H9 (cell line): ENCODE measurements around the gene GPHA2. TPM values are rescaled to one million over a fixed set of nuclear protein-coding genes. Genes with fewer than 3 reads are reported as not detected.

Source experiments
- DNase-seq: peaks from one replicate; pipeline ENCODE4 v3.0.0-alpha.2; 2017
- H2AFZ ChIP-seq: one replicate; pipeline ENCODE4 v1.6.1; 2013; ENCODE audit warnings: mild to moderate bottlenecking, low read length, control low read depth, moderate library complexity
- H2AK5ac ChIP-seq: 2 replicates; pipeline ENCODE4 v1.6.1; 2013; ENCODE audit warnings: low read length, control low read depth, mixed read lengths; ENCODE audit not compliant: insufficient read length
- H2BK120ac ChIP-seq: one replicate; pipeline ENCODE4 v1.6.1; 2013; ENCODE audit warnings: low read depth, mild to moderate bottlenecking, low read length, control low read depth, inconsistent platforms; ENCODE audit not compliant: poor library complexity, severe bottlenecking
- H2BK12ac ChIP-seq: 2 replicates; pipeline ENCODE4 v1.6.1; 2013; ENCODE audit warnings: low read length, control low read depth, mixed read lengths, low read depth; ENCODE audit not compliant: insufficient read length
- H2BK15ac ChIP-seq: 2 replicates; pipeline ENCODE4 v1.6.1; 2013; ENCODE audit warnings: low read depth, low read length, control low read depth
- H2BK20ac ChIP-seq: one replicate; pipeline ENCODE4 v1.6.1; 2013; ENCODE audit warnings: low read depth, mild to moderate bottlenecking, low read length, control low read depth, inconsistent platforms; ENCODE audit not compliant: poor library complexity, severe bottlenecking
- H2BK5ac ChIP-seq: 2 replicates; pipeline ENCODE4 v1.6.1; 2013; ENCODE audit warnings: low read length, control low read depth, mixed read lengths; ENCODE audit not compliant: insufficient read length
- H3K14ac ChIP-seq: 2 replicates; pipeline ENCODE4 v1.6.1; 2013; ENCODE audit warnings: low read length, control low read depth; ENCODE audit not compliant: insufficient read depth
- H3K18ac ChIP-seq: 2 replicates; pipeline ENCODE4 v1.6.1; 2013; ENCODE audit warnings: low read depth, mild to moderate bottlenecking, mixed read lengths, low read length, control low read depth; ENCODE audit not compliant: insufficient read length
- H3K23ac ChIP-seq: 2 replicates; pipeline ENCODE4 v1.6.1; 2013; ENCODE audit warnings: low read length, control low read depth, mixed read lengths, low read depth; ENCODE audit not compliant: insufficient read length
- H3K23me2 ChIP-seq: 2 replicates; pipeline ENCODE4 v1.6.1; 2013; ENCODE audit warnings: low read depth, mild to moderate bottlenecking, mixed read lengths, low read length, control low read depth; ENCODE audit not compliant: insufficient read length, poor library complexity, severe bottlenecking
- H3K27ac ChIP-seq: 2 replicates; pipeline ENCODE4 v1.5.1; 2013; ENCODE audit warnings: low read length, control low read depth, mixed read lengths, low read depth; ENCODE audit not compliant: insufficient read length
- H3K27me3 ChIP-seq: 2 replicates; pipeline ENCODE4 v1.6.1; 2013; ENCODE audit warnings: low read length, control low read depth, inconsistent platforms; ENCODE audit not compliant: insufficient read depth
- H3K4ac ChIP-seq: 2 replicates; pipeline ENCODE4 v1.6.1; 2013; ENCODE audit warnings: low read depth, mild to moderate bottlenecking, control low read depth, inconsistent platforms, low read length, moderate library complexity
- H3K4me1 ChIP-seq: 2 replicates; pipeline ENCODE4 v1.6.1; 2013; ENCODE audit warnings: low read length, control low read depth, inconsistent platforms; ENCODE audit not compliant: insufficient read depth
- H3K4me2 ChIP-seq: 2 replicates; pipeline ENCODE4 v1.6.1; 2013; ENCODE audit warnings: low read length, control low read depth, mixed read lengths; ENCODE audit not compliant: insufficient read length, insufficient read depth
- H3K56ac ChIP-seq: 2 replicates; pipeline ENCODE4 v1.6.1; 2013; ENCODE audit warnings: low read depth, mild to moderate bottlenecking, mixed read lengths, low read length, control low read depth; ENCODE audit not compliant: insufficient read length
- H3K79me1 ChIP-seq: 2 replicates; pipeline ENCODE4 v1.6.1; 2013; ENCODE audit warnings: low read depth, mild to moderate bottlenecking, moderate library complexity, low read length, control low read depth, inconsistent platforms; ENCODE audit not compliant: insufficient read depth, poor library complexity, severe bottlenecking
- H3K79me2 ChIP-seq: 2 replicates; pipeline ENCODE4 v1.6.1; 2013; ENCODE audit warnings: low read length, control low read depth, inconsistent platforms; ENCODE audit not compliant: insufficient read depth
- H3K9ac ChIP-seq: 2 replicates; pipeline ENCODE4 v1.6.1; 2013; ENCODE audit warnings: low read length, control low read depth, mixed read lengths; ENCODE audit not compliant: insufficient read length; ENCODE audit errors: extremely low read depth
- H3K9me3 ChIP-seq: one replicate; pipeline ENCODE4 v1.6.1; 2013; ENCODE audit warnings: low read depth, low read length, inconsistent platforms; ENCODE audit not compliant: control insufficient read depth
- H3T11ph ChIP-seq: one replicate; pipeline ENCODE4 v1.6.1; 2013; ENCODE audit warnings: mild to moderate bottlenecking, low read length, control low read depth, inconsistent platforms
- H4K20me1 ChIP-seq: one replicate; pipeline ENCODE4 v1.6.1; 2013; ENCODE audit not compliant: control insufficient read depth, insufficient read length, insufficient read depth
- H4K5ac ChIP-seq: 2 replicates; pipeline ENCODE4 v1.6.1; 2013; ENCODE audit warnings: low read depth, mild to moderate bottlenecking, mixed read lengths, low read length, control low read depth; ENCODE audit not compliant: insufficient read length
- H4K8ac ChIP-seq: replicated peaks from 2 replicates; pipeline ENCODE4 v1.6.1; 2013; ENCODE audit warnings: low read length, control low read depth, mixed read lengths, low read depth; ENCODE audit not compliant: insufficient read length
- H4K91ac ChIP-seq: 2 replicates; pipeline ENCODE4 v1.6.1; 2013; ENCODE audit warnings: low read depth, mild to moderate bottlenecking, moderate library complexity, mixed read lengths, low read length, control low read depth; ENCODE audit not compliant: insufficient read length
- H3K27ac Mint-ChIP-seq, 3 experiments: 2 replicates in 2 of 3; 3 replicates in 1 of 3; pipeline ENCODE4 v1.8.0; 2020 to 2021; ENCODE audit warnings: mixed read lengths in 3 of 3, mild to moderate bottlenecking in 1 of 3, moderate library complexity in 1 of 3
- H3K27me3 Mint-ChIP-seq: 2 replicates; pipeline ENCODE4 v1.8.0; 2021; ENCODE audit warnings: low read depth, mild to moderate bottlenecking, moderate library complexity, mixed read lengths
- H3K36me3 Mint-ChIP-seq, 3 experiments: 2 replicates in 2 of 3; 3 replicates in 1 of 3; pipeline ENCODE4 v1.8.0; 2020 to 2021; ENCODE audit warnings: low read depth in 3 of 3, mixed read lengths in 3 of 3; ENCODE audit not compliant: insufficient read depth in 1 of 3
- H3K4me1 Mint-ChIP-seq, 2 experiments: 2 replicates each; pipeline ENCODE4 v1.8.0; 2020; ENCODE audit warnings: mixed read lengths in 2 of 2
- H3K4me3 Mint-ChIP-seq, 2 experiments: 2 replicates in 1 of 2; 3 replicates in 1 of 2; pipeline ENCODE4 v1.8.0; 2020 to 2021; ENCODE audit warnings: mild to moderate bottlenecking in 2 of 2, mixed read lengths in 2 of 2, moderate library complexity in 1 of 2
- H3K9me3 Mint-ChIP-seq, 2 experiments: 2 replicates in 1 of 2; 3 replicates in 1 of 2; pipeline ENCODE4 v1.8.0; 2020; ENCODE audit warnings: mild to moderate bottlenecking in 2 of 2, mixed read lengths in 2 of 2, moderate library complexity in 1 of 2
- WGBS: extraction: QIAGEN DNeasy Blood & Tissue Kit; methylation state at CpG from one replicate; pipeline ENCODE4 v1.1.7; 2013; ENCODE audit warnings: missing lambda C conversion rate, low lambda C conversion rate, mixed read lengths; ENCODE audit not compliant: insufficient read length; ENCODE audit errors: extremely low coverage; 5-methylcytosine and 5-hydroxymethylcytosine counted together
- total RNA-seq: library from RNA; stranded (reverse); gene quantifications from 2 replicates; pipeline ENCODE4 v1.2.1, GENCODE V29; 2021
- TF ChIP-seq, protein P1 (sequence below): fragments of 200-600 bp; sonication (generic); conservative IDR thresholded peaks from 3 replicates; pipeline ENCODE4 v1.8.0; 2021; ENCODE audit warnings: antibody characterized with exemption, mild to moderate bottlenecking

Gene GPHA2
- total RNA-seq, 1 experiment from 2014 or later: 2.1 TPM

DNA sequence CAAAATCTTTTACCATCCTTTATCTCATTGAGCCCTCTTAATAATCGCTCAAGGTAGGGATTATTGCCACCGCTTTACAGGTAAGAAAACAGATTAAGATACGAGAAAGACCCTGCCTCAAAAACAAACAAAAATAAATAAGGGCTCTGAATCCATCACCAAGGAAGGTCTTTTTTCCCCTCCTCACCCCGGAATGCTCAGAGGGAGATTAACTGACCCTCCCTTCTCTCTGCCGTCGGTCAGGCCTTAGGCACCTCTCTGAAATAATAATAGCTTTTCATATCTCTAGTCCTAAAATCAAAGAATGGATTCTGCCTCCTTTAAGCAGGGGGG, 18.1 kb downstream of the GPHA2 start:
- Histone ChIP-seq H3K27ac (no peak overlapping the region), H4K91ac (no peak overlapping the region), H2BK15ac (no peak overlapping the region), H3T11ph (no peak overlapping the region), H3K4me1 (no peaks in the 10 kb centered on the region), H3K4ac (no peak overlapping the region), H4K5ac (no peak overlapping the region), H3K79me1 (no peaks in the 10 kb centered on the region), H2AK5ac (no peak overlapping the region), H3K56ac (no peak overlapping the region), H3K23me2 (peaks cover 10% of the 10 kb centered on the region), H3K4me2 (peak overlapping the region; percentile 66), H3K9me3 (no peaks in the 10 kb centered on the region), H4K20me1 (no peaks in the 10 kb centered on the region), H2BK5ac (no peak overlapping the region), H2BK120ac (no peak overlapping the region), H3K9ac (peak overlapping the region; percentile 61), H2AFZ (no peak overlapping the region), H2BK12ac (no peak overlapping the region), H3K14ac (no peak overlapping the region), H3K18ac (no peak overlapping the region), H3K27me3 (no peaks in the 10 kb centered on the region), H3K79me2 (no peaks in the 10 kb centered on the region), H2BK20ac (no peak overlapping the region), H3K23ac (no peak overlapping the region), H4K8ac (no peak overlapping the region)
- H3K4me3 Mint-ChIP-seq: peak overlapping the region; percentile 84 to 90
- no peak for DNase-seq
- H3K27ac Mint-ChIP-seq: peak overlapping the region; percentile 81 to 97 (median 86)
- H3K9me3 Mint-ChIP-seq: no peaks in the 10 kb centered on the region
- H3K4me1 Mint-ChIP-seq: peaks cover 18 to 22% of the 10 kb centered on the region in 2 experiments
- no CpG with 5 or more reads among the region's 6 CpGs for WGBS
- TF ChIP-seq, protein P1, sequence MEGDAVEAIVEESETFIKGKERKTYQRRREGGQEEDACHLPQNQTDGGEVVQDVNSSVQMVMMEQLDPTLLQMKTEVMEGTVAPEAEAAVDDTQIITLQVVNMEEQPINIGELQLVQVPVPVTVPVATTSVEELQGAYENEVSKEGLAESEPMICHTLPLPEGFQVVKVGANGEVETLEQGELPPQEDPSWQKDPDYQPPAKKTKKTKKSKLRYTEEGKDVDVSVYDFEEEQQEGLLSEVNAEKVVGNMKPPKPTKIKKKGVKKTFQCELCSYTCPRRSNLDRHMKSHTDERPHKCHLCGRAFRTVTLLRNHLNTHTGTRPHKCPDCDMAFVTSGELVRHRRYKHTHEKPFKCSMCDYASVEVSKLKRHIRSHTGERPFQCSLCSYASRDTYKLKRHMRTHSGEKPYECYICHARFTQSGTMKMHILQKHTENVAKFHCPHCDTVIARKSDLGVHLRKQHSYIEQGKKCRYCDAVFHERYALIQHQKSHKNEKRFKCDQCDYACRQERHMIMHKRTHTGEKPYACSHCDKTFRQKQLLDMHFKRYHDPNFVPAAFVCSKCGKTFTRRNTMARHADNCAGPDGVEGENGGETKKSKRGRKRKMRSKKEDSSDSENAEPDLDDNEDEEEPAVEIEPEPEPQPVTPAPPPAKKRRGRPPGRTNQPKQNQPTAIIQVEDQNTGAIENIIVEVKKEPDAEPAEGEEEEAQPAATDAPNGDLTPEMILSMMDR: no peak
- peaks cover 4 to 12% (median 6%) of the 10 kb centered on the region in 3 experiments; a peak in 6 of 7 replicates for H3K36me3 Mint-ChIP-seq
- H3K27me3 Mint-ChIP-seq: no peaks in the 10 kb centered on the region
